Activated CD4-positive, alpha-beta T cell treated with anti-CD3 and anti-CD28 coated beads for 1 hour (primary cell): Measurements from ENCODE around the gene TAS1R3.

Source experiments
- DNase-seq: peaks from one replicate; pipeline ENCODE4 v3.0.0-alpha.2; 2020

The TAS1R3 gene

GRCh38 chr1:1371746-1372711 lies 40.9 kb downstream of the TAS1R3 start:
- peak; percentile 67 for DNase-seq

DNA sequence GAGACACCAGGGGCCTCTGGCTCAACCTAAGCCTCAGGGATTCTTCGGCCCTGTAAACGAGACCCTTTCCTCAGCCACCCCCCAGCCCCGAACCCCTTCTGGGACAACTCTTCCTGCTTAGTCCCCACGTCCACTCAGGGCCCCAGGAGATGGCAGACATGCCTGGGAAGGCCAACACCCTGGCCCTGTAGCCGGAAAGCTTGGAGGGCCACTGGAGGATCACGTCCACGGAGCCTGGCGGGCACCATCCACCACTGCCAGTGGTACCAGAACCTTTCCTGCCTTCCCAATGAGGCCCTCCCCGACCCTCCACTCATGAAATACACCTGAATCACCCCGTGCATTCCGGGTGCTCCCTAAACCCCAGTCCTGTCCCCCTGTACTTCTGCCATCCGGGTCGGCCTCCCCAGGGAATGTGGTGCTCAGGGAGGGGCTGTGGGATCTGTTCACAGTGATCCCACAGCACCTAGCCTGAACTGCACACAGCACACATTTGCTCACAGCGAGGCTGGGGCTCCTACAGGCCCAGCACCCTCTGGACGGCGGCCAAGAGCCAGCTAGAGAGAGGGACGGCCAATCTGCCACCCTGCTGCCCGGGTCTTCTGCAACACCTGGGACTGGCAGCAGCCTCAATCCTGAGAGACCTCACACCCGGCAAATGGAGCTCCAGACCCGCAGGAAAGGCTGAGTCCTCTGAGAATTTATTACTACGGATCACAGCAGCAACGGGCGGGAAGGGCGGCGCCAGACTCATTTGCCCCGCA lies 42.2 kb downstream of the TAS1R3 start:
- no peak for DNase-seq

- DNase-seq: no peak
Observed at GRCh38 chr1:1373815-1374588, 42.9 kb downstream of the TAS1R3 start.

GRCh38 chr1:1374589-1374928 lies 43.5 kb downstream of the TAS1R3 start:
- DNase-seq: no peak

GRCh38 chr1:1374929-1375662 lies 44.0 kb downstream of the TAS1R3 start, which contains the start of gene AURKAIP1:
AURKAIP1 (minus strand) TSS chr1:1375207; CDS start chr1:1374756, 451 bp downstream.
- peak; percentile 92 for DNase-seq

DNA sequence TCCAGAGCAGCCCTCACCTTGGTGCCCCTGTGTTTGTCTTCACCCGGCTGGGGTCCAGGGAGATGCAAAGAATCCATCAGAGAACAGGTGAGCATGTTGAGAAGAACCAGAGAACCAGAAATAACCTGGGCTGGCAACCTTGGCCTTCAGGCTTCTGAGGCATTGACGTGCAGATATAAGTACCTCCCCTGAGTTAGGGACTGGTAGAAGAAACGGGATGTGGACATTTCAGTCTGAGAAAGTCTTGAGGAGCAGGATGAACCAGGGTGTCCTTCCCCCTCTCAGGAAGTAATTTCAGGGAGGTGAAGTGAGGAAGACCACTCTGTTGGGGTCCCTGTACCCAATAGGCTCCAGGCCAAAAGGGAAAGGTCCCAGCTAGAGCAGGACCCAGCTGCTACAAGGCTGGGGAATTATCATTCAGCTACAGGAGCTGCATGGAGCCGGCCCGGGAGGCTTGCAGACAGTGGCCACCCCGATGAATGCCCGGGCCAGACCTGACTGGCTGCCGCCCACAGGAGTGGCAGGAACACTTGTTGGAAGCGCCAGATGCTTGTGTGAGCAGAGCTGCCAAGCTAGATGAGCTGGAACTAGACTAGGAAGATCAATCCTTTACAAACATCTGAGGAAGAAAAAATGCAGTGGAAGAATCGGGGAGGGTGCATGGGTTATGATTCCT lies 45.6 kb downstream of the TAS1R3 start:
- no peak for DNase-seq

DNA sequence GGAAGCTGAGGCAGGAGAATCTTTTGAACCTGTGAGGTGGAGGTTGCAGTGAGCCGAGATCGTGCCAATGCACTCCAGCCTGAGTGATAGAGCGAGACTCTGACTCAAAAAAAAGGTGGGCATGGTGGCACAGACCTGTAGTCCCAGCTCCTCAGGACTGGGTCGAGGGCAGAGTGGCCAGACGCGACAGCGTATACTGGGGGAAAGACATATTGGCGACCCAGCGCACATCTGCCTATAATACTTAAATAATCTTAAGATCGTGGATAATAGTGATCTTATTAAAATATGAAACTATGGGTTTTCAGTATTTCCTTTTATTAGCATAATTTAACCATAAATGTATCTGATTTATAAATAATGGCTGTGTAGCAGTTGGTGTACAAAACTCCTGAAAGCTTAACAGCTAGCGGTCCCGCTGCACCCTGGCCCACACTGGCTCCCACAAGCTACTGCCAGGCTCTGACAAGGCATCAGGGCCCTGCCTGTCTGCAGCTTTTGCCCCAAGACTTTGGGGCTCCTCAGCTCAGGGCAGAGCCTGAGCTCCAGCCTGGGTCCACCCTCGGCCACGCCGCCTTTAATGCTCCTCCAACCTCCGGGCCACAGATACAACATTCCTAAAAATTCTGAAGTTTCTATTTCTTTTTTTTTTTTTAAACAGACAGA lies 46.6 kb downstream of the TAS1R3 start:
- no peak for DNase-seq

DNA sequence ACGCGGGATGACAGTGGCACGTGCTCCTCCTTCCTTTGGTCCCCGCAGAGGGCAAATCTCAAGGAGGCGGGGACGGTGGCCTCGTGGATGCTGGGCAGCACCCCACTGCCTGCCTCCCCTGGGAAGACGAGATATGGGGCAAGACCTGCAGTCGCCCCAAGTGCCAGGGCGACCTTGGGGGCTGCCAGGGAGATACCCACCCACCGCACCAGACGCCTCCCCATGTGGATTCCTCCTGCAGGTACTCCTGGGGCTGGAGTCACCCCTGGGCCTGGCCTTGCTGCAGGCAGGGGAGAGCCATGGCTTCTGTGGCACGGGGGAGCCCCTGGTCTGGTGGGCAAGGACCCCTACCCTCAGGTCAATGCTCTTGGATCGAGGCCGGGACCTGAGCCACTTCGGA lies 49.8 kb downstream of the TAS1R3 start:
- DNase-seq: no peak

GRCh38 chr1:1381294-1381693 lies 50.2 kb downstream of the TAS1R3 start:
- no peak for DNase-seq
